DND-41 (cell line): ENCODE results near the gene NRCAM.

Source experiments
- ATAC-seq: fragments of 200-7000 bp; cut with Tn5 transposase; 3 replicates; pipeline ENCODE4 v1.9.1; 2021; ENCODE audit warnings: low read depth; ENCODE audit not compliant: insufficient read depth
- DNase-seq: peaks from one replicate; pipeline ENCODE4 v3.0.0-alpha.2; 2020
- H2AFZ ChIP-seq: 2 replicates; pipeline ENCODE4 v1.6.0; 2012; ENCODE audit warnings: low read depth, low read length
- H3K27ac ChIP-seq: 2 replicates; pipeline ENCODE4 v1.5.1; 2012; ENCODE audit warnings: low read length, inconsistent platforms
- H3K27me3 ChIP-seq: fragments of 200-600 bp; sonication (generic); 2 replicates; pipeline ENCODE4 v1.6.0; 2012; ENCODE audit warnings: low read length, mild to moderate bottlenecking, inconsistent platforms; ENCODE audit not compliant: insufficient read depth, poor library complexity
- H3K36me3 ChIP-seq: 2 replicates; pipeline ENCODE4 v1.5.1; 2012; ENCODE audit warnings: low read length, inconsistent platforms; ENCODE audit not compliant: insufficient read depth
- H3K4me1 ChIP-seq: 2 replicates; pipeline ENCODE4 v1.5.1; 2012; ENCODE audit warnings: mild to moderate bottlenecking, low read length; ENCODE audit not compliant: insufficient read depth
- H3K4me2 ChIP-seq: 2 replicates; pipeline ENCODE4 v1.6.0; 2012; ENCODE audit warnings: mild to moderate bottlenecking, moderate library complexity, low read length, inconsistent platforms; ENCODE audit not compliant: insufficient read depth
- H3K4me3 ChIP-seq, 2 experiments: fragments of 200-600 bp in 1 of 2; shearing (Covaris generic) in 1 of 2; 2 replicates each; pipeline ENCODE4 v1.5.1; 2012 to 2016; ENCODE audit warnings: inconsistent platforms in 2 of 2, low read length in 2 of 2, mild to moderate bottlenecking in 2 of 2, low read depth in 1 of 2, moderate library complexity in 1 of 2
- H3K79me2 ChIP-seq: 2 replicates; pipeline ENCODE4 v1.6.0; 2012; ENCODE audit warnings: low read length, inconsistent platforms; ENCODE audit not compliant: insufficient read depth
- H3K9ac ChIP-seq: 2 replicates; pipeline ENCODE4 v1.6.0; 2012; ENCODE audit warnings: low read depth, mild to moderate bottlenecking, inconsistent platforms, low read length, moderate library complexity
- H3K9me3 ChIP-seq: 2 replicates; pipeline ENCODE4 v1.5.1; 2012; ENCODE audit warnings: low read length, moderate library complexity, mild to moderate bottlenecking, inconsistent platforms; ENCODE audit not compliant: insufficient read depth, severe bottlenecking
- H4K20me1 ChIP-seq: 2 replicates; pipeline ENCODE4 v1.6.0; 2012; ENCODE audit warnings: low read length; ENCODE audit not compliant: insufficient read depth
- EZH2 ChIP-seq: IDR thresholded peaks from 3 replicates; pipeline ENCODE4 v1.6.1; 2012; ENCODE audit warnings: borderline replicate concordance, low read depth, mild to moderate bottlenecking, moderate library complexity, low read length, inconsistent platforms; ENCODE audit not compliant: severe bottlenecking
- TF ChIP-seq, protein P1 (sequence below): IDR thresholded peaks from 2 replicates; pipeline ENCODE4 v1.5.1; 2012; ENCODE audit warnings: borderline replicate concordance, low read length, moderate library complexity, mild to moderate bottlenecking; ENCODE audit not compliant: poor library complexity, severe bottlenecking; ENCODE audit errors: extremely low read depth

The NRCAM gene

DNA sequence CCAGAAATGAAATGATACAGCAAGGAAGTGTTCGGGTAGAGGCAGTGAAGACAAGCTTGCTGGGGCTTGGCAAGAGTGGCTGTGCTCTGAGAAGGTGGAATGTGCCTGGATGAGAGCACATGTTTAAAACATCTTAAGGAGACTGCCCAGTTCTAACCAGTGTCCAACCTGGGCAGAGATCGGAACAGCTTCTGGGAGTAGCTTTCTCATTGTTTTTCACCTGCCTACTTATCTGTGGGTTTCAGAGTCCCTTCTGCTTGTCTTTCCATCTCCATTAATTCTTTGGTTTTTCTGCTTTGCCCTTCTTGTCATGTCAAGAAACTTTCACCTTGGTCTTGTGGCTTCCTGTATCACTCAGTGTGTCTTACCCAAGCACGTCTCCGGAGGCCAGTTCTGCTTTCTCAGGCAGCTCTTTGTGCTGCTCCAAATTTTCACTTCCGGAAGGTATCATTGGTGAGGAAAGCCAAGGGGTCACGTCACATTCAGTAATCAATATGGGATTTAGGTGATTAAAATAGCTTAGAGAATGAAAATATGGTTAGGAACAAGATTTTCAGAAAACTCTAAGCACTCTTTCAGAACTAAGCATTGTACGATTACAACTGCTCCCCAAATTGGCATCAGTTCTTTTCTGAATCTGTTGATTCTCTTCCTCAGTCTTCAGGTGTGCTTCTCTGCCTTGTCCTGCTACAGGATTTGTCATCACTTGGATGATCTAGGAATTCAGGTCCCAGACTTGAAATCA is 320.6 kb downstream of the NRCAM start:
- Histone ChIP-seq H3K4me3 (no peak overlapping the region), H2AFZ (no peak overlapping the region), H3K4me1 (no peaks in the 10 kb centered on the region), H3K27ac (no peak overlapping the region), H3K9me3 (no peaks in the 10 kb centered on the region), H3K79me2 (no peaks in the 10 kb centered on the region), H3K4me2 (no peak overlapping the region), H3K27me3 (peaks cover 7% of the 10 kb centered on the region), H4K20me1 (no peaks in the 10 kb centered on the region), H3K36me3 (no peaks in the 10 kb centered on the region), H3K9ac (no peak overlapping the region)
- TF ChIP-seq, protein P1, sequence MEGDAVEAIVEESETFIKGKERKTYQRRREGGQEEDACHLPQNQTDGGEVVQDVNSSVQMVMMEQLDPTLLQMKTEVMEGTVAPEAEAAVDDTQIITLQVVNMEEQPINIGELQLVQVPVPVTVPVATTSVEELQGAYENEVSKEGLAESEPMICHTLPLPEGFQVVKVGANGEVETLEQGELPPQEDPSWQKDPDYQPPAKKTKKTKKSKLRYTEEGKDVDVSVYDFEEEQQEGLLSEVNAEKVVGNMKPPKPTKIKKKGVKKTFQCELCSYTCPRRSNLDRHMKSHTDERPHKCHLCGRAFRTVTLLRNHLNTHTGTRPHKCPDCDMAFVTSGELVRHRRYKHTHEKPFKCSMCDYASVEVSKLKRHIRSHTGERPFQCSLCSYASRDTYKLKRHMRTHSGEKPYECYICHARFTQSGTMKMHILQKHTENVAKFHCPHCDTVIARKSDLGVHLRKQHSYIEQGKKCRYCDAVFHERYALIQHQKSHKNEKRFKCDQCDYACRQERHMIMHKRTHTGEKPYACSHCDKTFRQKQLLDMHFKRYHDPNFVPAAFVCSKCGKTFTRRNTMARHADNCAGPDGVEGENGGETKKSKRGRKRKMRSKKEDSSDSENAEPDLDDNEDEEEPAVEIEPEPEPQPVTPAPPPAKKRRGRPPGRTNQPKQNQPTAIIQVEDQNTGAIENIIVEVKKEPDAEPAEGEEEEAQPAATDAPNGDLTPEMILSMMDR, result no peak
- TF ChIP-seq EZH2, result no peak
- ATAC-seq (no peak), DNase-seq (no peak)

GRCh38 chr7:108134486-108134885 is 321.8 kb downstream of the NRCAM start:
- no peak overlapping the region for H3K4me3 ChIP-seq
- peaks cover 3% of the 10 kb centered on the region for H3K27me3 ChIP-seq
- H2AFZ ChIP-seq, result no peak overlapping the region
- no peaks in the 10 kb centered on the region for H3K36me3 ChIP-seq
- H3K79me2 ChIP-seq, result no peaks in the 10 kb centered on the region
- H3K9me3 ChIP-seq, result no peaks in the 10 kb centered on the region
- TF ChIP-seq, protein P1, result no peak
- no peak for TF ChIP-seq EZH2
- H3K4me1 ChIP-seq, result no peaks in the 10 kb centered on the region
- H3K4me2 ChIP-seq, result no peak overlapping the region
- no peak for DNase-seq
- H4K20me1 ChIP-seq, result no peaks in the 10 kb centered on the region
- no peak for ATAC-seq
- no peak overlapping the region for H3K9ac ChIP-seq
- no peak overlapping the region for H3K27ac ChIP-seq

DNA sequence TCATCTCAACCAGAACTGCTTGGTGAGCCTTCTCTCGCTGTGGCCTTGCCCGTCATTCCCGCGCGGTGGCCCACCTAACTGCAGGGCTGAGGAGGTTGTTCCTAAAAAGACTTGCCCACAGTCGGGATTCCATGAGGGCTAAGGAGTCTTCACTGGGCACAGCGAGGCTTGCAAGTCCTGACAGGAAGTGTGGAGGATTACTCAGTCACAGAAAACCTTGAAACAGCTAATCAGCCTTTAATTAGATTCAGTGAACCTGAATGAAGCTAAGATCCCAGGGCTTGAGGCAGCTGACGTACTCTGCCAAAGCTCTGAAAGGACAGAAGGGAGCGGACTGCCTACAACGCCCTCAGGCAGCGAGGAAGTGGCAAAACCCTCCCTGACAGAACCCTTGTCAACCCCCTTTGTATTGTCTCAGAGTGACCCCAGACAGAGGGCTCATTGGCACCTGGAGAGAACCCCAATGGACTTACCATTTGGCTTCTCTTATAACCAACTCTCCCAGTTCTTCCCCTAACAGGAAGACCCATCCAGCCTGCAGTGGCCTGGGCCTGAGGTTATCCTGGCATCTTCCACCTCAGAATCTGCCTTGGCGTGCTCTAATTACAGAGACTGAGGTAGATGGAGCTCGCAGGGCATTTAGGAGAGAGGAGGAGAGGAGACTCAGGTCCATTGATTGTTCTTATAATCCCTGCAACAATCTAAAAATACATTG is 323.5 kb downstream of the NRCAM start:
- no peak for DNase-seq

More for the DNA sequence above, 323.5 kb downstream of the NRCAM start:
- H3K4me3 ChIP-seq, result no peak overlapping the region
- H3K9me3 ChIP-seq, result no peaks in the 10 kb centered on the region
- TF ChIP-seq EZH2, result no peak
- TF ChIP-seq, protein P1, result no peak
- peaks cover 3% of the 10 kb centered on the region for H3K27me3 ChIP-seq
- no peaks in the 10 kb centered on the region for H3K79me2 ChIP-seq
- H3K4me2 ChIP-seq, result no peak overlapping the region
- no peaks in the 10 kb centered on the region for H3K4me1 ChIP-seq
- H4K20me1 ChIP-seq, result no peaks in the 10 kb centered on the region
- H3K27ac ChIP-seq, result no peak overlapping the region
- H3K9ac ChIP-seq, result no peak overlapping the region
- no peak for ATAC-seq
- H3K36me3 ChIP-seq, result no peaks in the 10 kb centered on the region
- no peak overlapping the region for H2AFZ ChIP-seq
